Sigmoid colon (tissue), 7 donors: ENCODE results near the gene AK1. TPM values are rescaled to one million over a fixed set of nuclear protein-coding genes. Genes with fewer than 3 reads are reported as not detected.
A peak's percentile ranks its signal among the peaks of the same experiment; 100 is the strongest.

Experiments used
- DNase-seq: peaks from one replicate; pipeline ENCODE4 v3.0.0-alpha.2; 2019
- H3K27ac ChIP-seq, 4 donors: fragments of 200-600 bp; sonication (generic); one replicate each; pipeline ENCODE4 v1.5.1; 2016 to 2019; ENCODE audit warnings: mild to moderate bottlenecking in 1 of 4
- H3K27me3 ChIP-seq, 3 donors: fragments of 200-600 bp; sonication (generic); one replicate each; pipeline ENCODE4 v1.5.1; 2019; ENCODE audit warnings: mild to moderate bottlenecking in 1 of 3
- H3K36me3 ChIP-seq, 4 donors: fragments of 200-600 bp; sonication (generic); one replicate each; pipeline ENCODE4 v1.5.1; 2016 to 2019
- H3K4me1 ChIP-seq, 4 donors: fragments of 200-600 bp; sonication (generic); one replicate each; pipeline ENCODE4 v1.5.1; 2017 to 2019
- H3K4me3 ChIP-seq, 4 donors: fragments of 200-600 bp; sonication (generic); one replicate each; pipeline ENCODE4 v1.5.1; 2017 to 2019; ENCODE audit warnings: mild to moderate bottlenecking in 2 of 4, moderate library complexity in 1 of 4
- H3K9me3 ChIP-seq, 4 donors: fragments of 200-600 bp in 3 of 4; sonication (generic) in 3 of 4; one replicate each; pipeline versions ENCODE4 v1.5.1 to v1.6.1; 2013 to 2019
- EP300 ChIP-seq, 4 donors: sonication (generic); formaldehyde crosslinking; IDR thresholded peaks; one replicate each; pipeline ENCODE4 v1.6.1; 2017; ENCODE audit warnings: antibody characterized with exemption in 4 of 4
- POLR2A ChIP-seq, 2 donors: fragments of 450-650 bp; IDR thresholded peaks; one replicate each; pipeline ENCODE4 v1.6.1; 2016; ENCODE audit warnings: antibody characterized with exemption in 2 of 2, mild to moderate bottlenecking in 2 of 2, moderate library complexity in 2 of 2
- POLR2AphosphoS5 ChIP-seq, 4 donors: sonication (generic); formaldehyde crosslinking; IDR thresholded peaks; one replicate each; pipeline ENCODE4 v1.6.1; 2017; ENCODE audit warnings: antibody characterized with exemption in 4 of 4
- WGBS, 2 donors: extraction: QIAGEN DNeasy Blood & Tissue Kit; methylation state at CpG; one replicate each; pipeline ENCODE4 v1.1.7; 2013; 5-methylcytosine and 5-hydroxymethylcytosine counted together
- intact Hi-C: fragments of 100-400 bp; cut with DNase I; formaldehyde crosslinking; loops from one replicate; pipeline ENCODE4 v1.15.1; 2023
- polyA plus RNA-seq, 3 donors: library from polyadenylated mRNA; stranded (reverse); fragments of 200-250 nt; gene quantifications; one replicate each; pipeline ENCODE4 v1.2.3, GENCODE V29; 2013
- total RNA-seq, 4 donors: library from RNA; depleted of rRNA; stranded (reverse); fragments of >200 nt; gene quantifications; one replicate each; pipeline ENCODE4 v1.1.0, GENCODE V29; 2016
- TF ChIP-seq, protein P1 (sequence below), 4 experiments: fragments of 450-650 bp in 3 of 4; fragments of 200-600 bp in 1 of 4; IDR thresholded peaks; one replicate each; pipeline ENCODE4 v1.5.1; 2016 to 2019; ENCODE audit warnings: antibody characterized with exemption in 4 of 4, mild to moderate bottlenecking in 3 of 4, moderate library complexity in 2 of 4
- donor health status: healthy with polysubstance abuse.
- donor health status: Bipolar disorder and iron deficiency.
- donor health status: healthy.

The AK1 gene
- total and polyA plus RNA-seq, 7 donors, result 28.8 to 254 (median 73.2) TPM

DNA sequence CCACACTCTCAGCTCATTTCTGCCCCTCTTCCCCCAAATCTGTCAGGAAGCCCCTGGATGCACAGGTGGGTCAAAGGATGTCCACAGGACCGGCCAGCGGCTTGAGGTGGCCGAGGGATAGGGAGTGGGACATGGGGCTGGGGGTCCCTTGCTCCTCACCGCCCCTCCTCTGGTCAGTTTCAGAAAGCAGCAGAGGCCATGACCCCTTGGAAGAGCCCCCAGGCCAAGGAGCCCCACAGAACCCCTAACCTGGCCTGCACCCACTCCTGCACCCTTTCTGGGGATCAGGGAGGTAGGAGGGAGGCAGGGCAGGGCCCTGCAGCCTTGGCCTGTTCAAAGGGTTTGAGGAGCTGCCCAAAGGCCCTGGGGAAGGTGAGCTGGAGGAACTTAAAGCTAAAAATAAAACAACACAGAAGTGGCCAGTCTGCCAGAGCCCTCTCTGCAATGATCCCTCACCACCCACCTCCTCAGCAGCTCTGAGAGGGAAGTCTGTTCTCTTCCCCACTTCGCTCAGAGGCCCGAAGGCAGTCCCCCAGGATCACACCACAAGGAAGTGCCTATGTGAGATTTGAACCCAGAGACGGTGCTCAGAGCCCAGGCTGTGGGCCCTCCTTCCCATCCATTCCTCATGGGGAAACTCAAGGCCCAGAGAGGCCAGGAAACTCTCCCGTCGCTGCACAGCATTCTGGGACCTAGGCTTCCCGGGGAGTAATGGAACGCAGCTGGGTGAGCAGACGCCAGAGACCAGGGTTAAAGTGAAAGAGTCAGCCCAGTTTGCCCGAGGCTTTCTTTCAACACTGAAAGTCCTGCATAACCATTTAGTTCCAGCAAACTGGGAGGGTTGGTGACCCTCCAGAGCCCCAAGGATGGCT lies 23.9 kb downstream of the AK1 start:
- 43 to 72% methylated on average over 13 of the region's 13 CpGs for WGBS, 2 donors
- Histone ChIP-seq H3K4me1 (peaks cover 0 to 21% (median 14%) of the 10 kb centered on the region in 4 donors), H3K4me3 (peak overlapping the region; percentile 30 to 56 (median 48)), H3K9me3 (peaks cover 0 to 2% (median under 1%) of the 10 kb centered on the region in 4 donors), H3K27me3 (no peaks in the 10 kb centered on the region), H3K36me3 (no peaks in the 10 kb centered on the region), H3K27ac (peak overlapping the region; percentile 73 to 77 (median 74))
- intact Hi-C loops, result no loop called here
- DNase-seq, result no peak
- TF ChIP-seq, protein P1, sequence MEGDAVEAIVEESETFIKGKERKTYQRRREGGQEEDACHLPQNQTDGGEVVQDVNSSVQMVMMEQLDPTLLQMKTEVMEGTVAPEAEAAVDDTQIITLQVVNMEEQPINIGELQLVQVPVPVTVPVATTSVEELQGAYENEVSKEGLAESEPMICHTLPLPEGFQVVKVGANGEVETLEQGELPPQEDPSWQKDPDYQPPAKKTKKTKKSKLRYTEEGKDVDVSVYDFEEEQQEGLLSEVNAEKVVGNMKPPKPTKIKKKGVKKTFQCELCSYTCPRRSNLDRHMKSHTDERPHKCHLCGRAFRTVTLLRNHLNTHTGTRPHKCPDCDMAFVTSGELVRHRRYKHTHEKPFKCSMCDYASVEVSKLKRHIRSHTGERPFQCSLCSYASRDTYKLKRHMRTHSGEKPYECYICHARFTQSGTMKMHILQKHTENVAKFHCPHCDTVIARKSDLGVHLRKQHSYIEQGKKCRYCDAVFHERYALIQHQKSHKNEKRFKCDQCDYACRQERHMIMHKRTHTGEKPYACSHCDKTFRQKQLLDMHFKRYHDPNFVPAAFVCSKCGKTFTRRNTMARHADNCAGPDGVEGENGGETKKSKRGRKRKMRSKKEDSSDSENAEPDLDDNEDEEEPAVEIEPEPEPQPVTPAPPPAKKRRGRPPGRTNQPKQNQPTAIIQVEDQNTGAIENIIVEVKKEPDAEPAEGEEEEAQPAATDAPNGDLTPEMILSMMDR (IDR thresholded peaks at IDR 0.05), result no peak
- TF ChIP-seq POLR2AphosphoS5 (IDR thresholded peaks at IDR 0.05) (no peak), EP300 (IDR thresholded peaks at IDR 0.05) (no peak), POLR2A (IDR thresholded peaks at IDR 0.05) (no peak)

DNA sequence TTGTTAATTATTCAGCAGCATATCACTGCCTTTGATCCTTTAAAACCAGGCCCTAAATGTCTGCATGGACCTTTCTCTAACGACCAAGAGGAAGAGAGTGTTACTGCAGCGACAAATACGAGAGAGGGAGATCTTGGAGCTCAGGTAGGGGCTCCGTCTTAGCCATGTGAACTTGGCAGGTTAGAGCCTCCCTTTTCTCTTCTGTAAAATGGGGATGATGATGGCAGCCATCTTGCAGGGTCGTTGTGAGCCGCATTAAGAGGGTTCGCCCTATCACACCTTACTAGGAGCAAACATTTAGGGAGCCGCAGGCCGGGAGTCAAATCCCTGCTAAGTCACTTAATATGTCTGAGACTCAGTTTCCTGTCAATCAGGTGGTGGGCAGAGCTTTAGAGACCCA lies 24.6 kb downstream of the AK1 start:
- Histone ChIP-seq H3K27me3 (no peaks in the 10 kb centered on the region), H3K27ac (peak overlapping the region; percentile 73 to 77 (median 74)), H3K4me1 (peaks cover 0 to 16% (median 7%) of the 10 kb centered on the region in 4 donors), H3K9me3 (peaks cover 0 to 2% (median under 1%) of the 10 kb centered on the region in 4 donors), H3K4me3 (peak overlapping the region in 3 of 4 donors; percentile 47 to 56 (median 50)), H3K36me3 (no peaks in the 10 kb centered on the region)
- intact Hi-C loops, result no loop called here
- 82% methylated on average over 9 of the region's 9 CpGs for WGBS, 2 donors
- TF ChIP-seq, protein P1 (IDR thresholded peaks at IDR 0.05), result no peak
- TF ChIP-seq EP300 (IDR thresholded peaks at IDR 0.05) (no peak), POLR2AphosphoS5 (IDR thresholded peaks at IDR 0.05) (no peak)
- no peak for DNase-seq

DNA sequence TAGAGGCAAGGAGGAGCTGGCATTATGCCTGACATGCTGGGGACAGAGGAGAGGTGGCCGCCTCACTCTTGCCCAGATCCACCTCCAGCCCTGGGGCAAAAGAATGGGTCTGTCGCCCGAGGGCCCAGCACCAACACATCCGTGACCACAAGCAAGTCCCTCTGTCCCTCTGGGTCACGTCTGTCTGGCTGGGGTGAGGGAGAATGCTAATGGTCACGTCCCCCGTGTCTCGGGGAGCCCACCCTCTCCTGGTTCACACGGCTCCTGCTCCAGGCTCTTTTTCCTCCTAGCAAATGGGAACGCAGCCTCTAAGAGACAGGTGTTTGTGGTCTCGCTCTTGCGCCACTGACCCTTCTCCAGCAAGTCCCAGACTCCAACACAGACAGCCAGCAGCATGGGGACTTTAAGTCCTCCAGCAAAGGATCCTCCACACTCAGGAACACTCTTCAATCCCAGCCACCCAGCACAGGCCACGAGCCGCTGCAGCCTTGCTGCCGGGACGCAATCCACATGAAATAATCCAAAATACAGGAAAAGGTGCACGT lies 27.1 kb downstream of the AK1 start:
- Histone ChIP-seq H3K9me3 (peaks cover 0 to 2% (median under 1%) of the 10 kb centered on the region in 4 donors), H3K36me3 (no peaks in the 10 kb centered on the region), H3K4me1 (peaks cover 0 to 16% (median 7%) of the 10 kb centered on the region in 4 donors), H3K27me3 (no peaks in the 10 kb centered on the region), H3K27ac (no peak overlapping the region), H3K4me3 (peak overlapping the region in 2 of 4 donors; percentile 13 to 50)
- no peak for TF ChIP-seq POLR2AphosphoS5 (IDR thresholded peaks at IDR 0.05)
- TF ChIP-seq, protein P1 (IDR thresholded peaks at IDR 0.05), result no peak
- TF ChIP-seq POLR2A (IDR thresholded peaks at IDR 0.05), result no peak
- TF ChIP-seq EP300 (IDR thresholded peaks at IDR 0.05), result no peak
- intact Hi-C loops, result no loop called here
- WGBS, 2 donors, result 89 to 91% methylated on average over 17 of the region's 17 CpGs
- DNase-seq, result no peak

DNA sequence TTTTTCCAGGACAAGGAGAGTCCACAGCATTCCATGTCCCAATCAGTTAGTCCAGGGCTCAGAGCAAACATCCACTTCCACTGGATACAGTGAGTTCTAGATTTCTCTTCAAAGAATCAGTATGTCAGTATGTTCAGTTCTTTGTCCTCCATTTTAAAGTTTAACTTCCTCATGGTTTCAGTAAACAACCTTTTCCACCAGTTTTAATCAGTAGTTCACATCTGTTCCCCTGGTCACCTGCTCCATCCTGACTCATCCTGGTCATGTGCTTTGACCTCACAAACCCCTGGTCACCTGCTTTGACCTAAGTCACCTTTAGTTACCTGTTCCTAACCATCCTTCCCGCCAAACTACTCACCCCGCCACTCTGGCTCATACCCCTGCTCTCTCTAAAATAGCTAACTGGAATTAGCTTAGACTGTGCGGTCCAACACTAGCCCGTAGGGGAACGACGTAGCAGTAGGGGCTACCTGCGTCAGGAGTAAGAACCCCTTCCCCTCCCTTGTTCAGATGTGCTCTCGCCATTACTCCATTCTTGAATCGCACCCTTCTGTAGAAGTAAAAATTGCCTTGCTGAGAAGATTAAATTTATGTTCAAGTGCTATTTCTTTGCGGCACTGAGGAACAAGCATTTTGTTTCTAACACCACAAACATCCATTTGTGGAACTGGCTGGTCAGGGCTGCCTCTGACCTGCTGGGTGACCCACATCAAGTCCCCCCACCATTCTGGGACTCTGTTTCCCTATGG lies 28.5 kb downstream of the AK1 start:
- no peak for TF ChIP-seq POLR2AphosphoS5 (IDR thresholded peaks at IDR 0.05)
- TF ChIP-seq POLR2A (IDR thresholded peaks at IDR 0.05), result no peak
- TF ChIP-seq, protein P1 (IDR thresholded peaks at IDR 0.05), result no peak
- TF ChIP-seq EP300 (IDR thresholded peaks at IDR 0.05), result no peak
- WGBS, 2 donors, result 86 to 93% methylated on average over 10 of the region's 10 CpGs

More for the DNA sequence above, 28.5 kb downstream of the AK1 start:
- Histone ChIP-seq H3K27ac (no peak overlapping the region), H3K4me1 (peaks cover 0 to 13% (median 4%) of the 10 kb centered on the region in 4 donors), H3K36me3 (no peaks in the 10 kb centered on the region), H3K4me3 (no peak overlapping the region), H3K9me3 (peaks cover 0 to 2% (median under 1%) of the 10 kb centered on the region in 4 donors), H3K27me3 (no peaks in the 10 kb centered on the region)
- intact Hi-C loops, result no loop called here
- DNase-seq, result no peak
